Panc1 (cell line): Measurements from ENCODE around the gene HMGCLL1. TPM values are rescaled to one million over a fixed set of nuclear protein-coding genes. Genes with fewer than 3 reads are reported as not detected.

ENCODE experiments used
- ATAC-seq: fragments of 200-7000 bp; cut with Tn5 transposase; 2 replicates; pipeline ENCODE4 v1.9.1; 2020; ENCODE audit warnings: mild to moderate bottlenecking, moderate library complexity
- BruUV-seq: library from RNA; stranded (reverse); fragments of 400-500 nt; replicated peaks from 2 replicates; lab custom pipeline; 2021; lab: Mats Ljungman, UMichigan
- CTCF ChIA-PET: fragments of 300-600 bp; sonication (Branson Sonifier 250); formaldehyde crosslinking; loops from one replicate; lab custom pipeline; 2022; ENCODE audit warnings: antibody characterized with exemption; lab: Charles Lee
- POLR2A ChIA-PET: fragments of 300-600 bp; sonication (Branson Sonifier 250); formaldehyde crosslinking; loops from one replicate; lab custom pipeline; 2022; ENCODE audit warnings: antibody characterized with exemption; lab: Charles Lee
- DNase-seq: peaks from one replicate; pipeline ENCODE4 v3.0.0-alpha.2; 2010; ENCODE audit warnings: low read depth, low spot score
- H3K27ac ChIP-seq: 2 replicates; pipeline ENCODE4 v1.5.1; 2011; ENCODE audit warnings: mild to moderate bottlenecking, low read length, inconsistent platforms
- H3K27me3 ChIP-seq: fragments of 200-500 bp; sonication (Bioruptor generic); 2 replicates; pipeline ENCODE4 v1.6.0; 2014; ENCODE audit warnings: low read length, inconsistent platforms; ENCODE audit not compliant: control insufficient read depth, insufficient read depth
- H3K36me3 ChIP-seq: fragments of 200-500 bp; sonication (Bioruptor generic); 2 replicates; pipeline ENCODE4 v1.5.1; 2014; ENCODE audit warnings: inconsistent platforms, mild to moderate bottlenecking, low read length, moderate library complexity; ENCODE audit not compliant: control insufficient read depth, insufficient read depth
- H3K4me1 ChIP-seq: 2 replicates; pipeline ENCODE4 v1.5.1; 2011; ENCODE audit warnings: inconsistent platforms, mild to moderate bottlenecking, low read length, moderate library complexity; ENCODE audit not compliant: control insufficient read depth, insufficient read depth
- H3K4me3 ChIP-seq, 2 experiments: 2 replicates each; pipeline ENCODE4 v1.5.1; 2011 to 2012; ENCODE audit warnings: low read depth in 2 of 2, low read length in 2 of 2, mild to moderate bottlenecking in 2 of 2, inconsistent platforms in 1 of 2, moderate library complexity in 1 of 2
- H3K9me3 ChIP-seq: fragments of 200-500 bp; sonication (Bioruptor generic); 2 replicates; pipeline ENCODE4 v1.5.1; 2014; ENCODE audit warnings: low read depth, mild to moderate bottlenecking, inconsistent platforms, low read length, moderate library complexity; ENCODE audit not compliant: control insufficient read depth, insufficient read depth
- CTCF ChIP-seq: fragments of 450-650 bp; IDR thresholded peaks from 2 replicates; pipeline ENCODE4 v1.5.1; 2017; ENCODE audit warnings: mild to moderate bottlenecking
- POLR2AphosphoS5 ChIP-seq: IDR thresholded peaks from 2 replicates; pipeline ENCODE4 v1.6.1; 2012; ENCODE audit warnings: mild to moderate bottlenecking, low read depth, low read length, moderate library complexity
- REST ChIP-seq, 2 experiments: IDR thresholded peaks; 2 replicates each; pipeline ENCODE4 v1.6.1; 2011 to 2012; ENCODE audit warnings: low read depth in 2 of 2, control low read depth in 1 of 2, low read length in 1 of 2, mild to moderate bottlenecking in 1 of 2, moderate library complexity in 1 of 2; ENCODE audit not compliant: insufficient read depth in 1 of 2
- SIN3A ChIP-seq: IDR thresholded peaks from 2 replicates; pipeline ENCODE4 v1.6.1; 2012; ENCODE audit warnings: low read depth, mild to moderate bottlenecking, low read length, moderate library complexity, borderline replicate concordance; ENCODE audit not compliant: insufficient read depth
- TCF7L2 ChIP-seq: IDR thresholded peaks from 2 replicates; pipeline ENCODE4 v1.6.1; 2011; ENCODE audit warnings: mild to moderate bottlenecking, low read depth, low read length, inconsistent platforms
- in situ Hi-C: cut with HindIII; loops from 2 replicates; pipeline ENCODE4 v1.10.0; 2016; ENCODE audit warnings: low sequenced_read_pairs, low pct_unique_long_range_greater_than_20kb
- intact Hi-C: fragments of 100-400 bp; cut with micrococcal nuclease; formaldehyde crosslinking; loops from one replicate; pipeline ENCODE4 v1.10.0; 2022; ENCODE audit not compliant: unreplicated experiment
- total RNA-seq: library from RNA; stranded (reverse); gene quantifications from one replicate; pipeline ENCODE4 v1.2.1, GENCODE V29; 2021; ENCODE audit not compliant: unreplicated experiment

The HMGCLL1 gene
- total RNA-seq, 1 experiment from 2014 or later = not detected

- CTCF ChIA-PET = no interaction called here
- no peaks in the 10 kb centered on the region for H3K9me3 ChIP-seq
- POLR2A ChIA-PET = no interaction called here
Measured at GRCh38 chr6:55594442-55594841, 15.4 kb upstream of the HMGCLL1 start.

GRCh38 chr6:55584654-55585354, 5.8 kb upstream of the HMGCLL1 start:
- H3K27me3 ChIP-seq = no peaks in the 10 kb centered on the region
- ChIA-PET POLR2A (no interaction called here), CTCF (no interaction called here)
- ATAC-seq (no peak), DNase-seq (no peak)
- intact Hi-C loops (no loop called here), in situ Hi-C loops (no loop called here)
- no TSS peak for BruUV-seq
- H3K9me3 ChIP-seq = no peaks in the 10 kb centered on the region
- TF ChIP-seq SIN3A (no peak), REST (IDR thresholded peaks at IDR 0.05; ENCODE audit: insufficient read depth in 1 of 2, low read depth in 2 of 2, low read length in 1 of 2) (no peak), POLR2AphosphoS5 (no peak), CTCF (no peak), TCF7L2 (no peak)
- no peak overlapping the region for H3K4me3 ChIP-seq
- no peak overlapping the region; the same call in 1 of the 2 replicates for H3K27ac ChIP-seq
- H3K36me3 ChIP-seq = no peaks in the 10 kb centered on the region
- no peaks in the 10 kb centered on the region for H3K4me1 ChIP-seq

More at GRCh38 chr6:55594442-55594841, 15.4 kb upstream of the HMGCLL1 start:
- Histone ChIP-seq H3K27ac (no peak overlapping the region), H3K36me3 (no peaks in the 10 kb centered on the region), H3K4me3 (no peak overlapping the region), H3K27me3 (no peaks in the 10 kb centered on the region), H3K4me1 (no peaks in the 10 kb centered on the region)
- no TSS peak for BruUV-seq
- in situ Hi-C loops = no loop called here
- TF ChIP-seq CTCF (no peak), POLR2AphosphoS5 (no peak), REST (IDR thresholded peaks at IDR 0.05; ENCODE audit: insufficient read depth in 1 of 2, low read depth in 2 of 2, low read length in 1 of 2) (no peak), TCF7L2 (no peak), SIN3A (no peak)
- DNase-seq = no peak
- ATAC-seq = no peak
- intact Hi-C loops = no loop called here
